Midbrain (tissue), 1 donor: ENCODE results near the gene RAMACL.
"Not testable (repeated sequence)": the region's sequence is repeated elsewhere in the genome, so short reads cannot be mapped to it uniquely, and the experiment has no call there.

Experiments used
- DNase-seq: peaks from one replicate; lab custom pipeline; 2025; lab: John Stamatoyannopoulos, UW

The RAMACL gene

DNA sequence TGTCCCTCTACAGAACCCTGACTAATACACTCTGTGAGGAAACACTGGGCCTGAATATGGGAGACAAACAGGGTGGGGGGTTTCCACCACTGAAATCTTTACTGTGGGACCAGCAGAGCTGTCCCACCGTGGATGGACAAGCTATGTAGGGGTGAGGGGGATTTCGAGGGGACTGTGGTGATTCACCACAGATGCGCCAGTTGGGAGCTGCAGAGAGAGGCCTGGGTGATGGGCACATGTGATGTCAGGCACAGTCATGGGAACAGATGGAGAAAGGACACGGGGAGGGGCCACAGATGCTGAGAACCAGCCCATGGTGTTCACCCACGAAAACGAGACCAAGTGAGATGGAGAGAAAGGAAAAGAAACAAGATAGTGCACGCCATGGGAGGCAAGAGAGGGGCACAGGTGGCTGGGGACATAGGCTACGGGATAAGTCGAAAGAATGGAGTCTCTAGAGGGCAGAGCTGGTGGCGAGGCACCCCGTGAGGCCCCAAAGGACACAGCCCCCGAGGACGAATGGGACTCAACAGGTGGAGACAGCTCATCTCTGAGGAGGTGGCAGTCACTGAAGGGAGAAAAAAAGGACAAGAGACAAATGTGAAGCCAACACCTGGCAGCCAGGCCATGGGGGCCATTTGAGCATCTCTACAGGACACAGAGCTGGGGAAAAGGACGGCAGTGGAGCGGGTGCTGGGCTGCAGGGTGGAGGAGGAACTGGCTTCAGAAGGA, 10.5 kb upstream of the RAMACL start:
- DNase-seq: no peak

DNA sequence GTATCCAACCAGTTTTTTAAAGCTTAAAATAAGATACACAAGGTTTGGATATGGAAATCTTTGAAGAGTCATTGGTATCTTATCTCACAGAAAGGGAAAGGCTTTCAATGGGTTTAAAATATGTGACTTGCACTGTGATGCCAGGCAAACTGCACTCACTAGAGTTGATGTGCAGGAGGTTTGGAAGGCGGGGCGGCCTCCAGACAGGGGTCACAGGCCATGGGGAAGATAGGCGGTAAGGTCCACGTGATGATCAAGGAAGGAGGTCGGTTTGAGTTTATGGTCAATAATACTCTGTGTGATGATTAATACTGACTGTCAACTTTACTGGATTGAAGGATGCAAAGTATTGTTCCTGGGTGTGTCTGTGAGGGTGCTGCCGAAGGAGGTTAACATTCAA, 9.5 kb upstream of the RAMACL start:
- DNase-seq: no peak

DNA sequence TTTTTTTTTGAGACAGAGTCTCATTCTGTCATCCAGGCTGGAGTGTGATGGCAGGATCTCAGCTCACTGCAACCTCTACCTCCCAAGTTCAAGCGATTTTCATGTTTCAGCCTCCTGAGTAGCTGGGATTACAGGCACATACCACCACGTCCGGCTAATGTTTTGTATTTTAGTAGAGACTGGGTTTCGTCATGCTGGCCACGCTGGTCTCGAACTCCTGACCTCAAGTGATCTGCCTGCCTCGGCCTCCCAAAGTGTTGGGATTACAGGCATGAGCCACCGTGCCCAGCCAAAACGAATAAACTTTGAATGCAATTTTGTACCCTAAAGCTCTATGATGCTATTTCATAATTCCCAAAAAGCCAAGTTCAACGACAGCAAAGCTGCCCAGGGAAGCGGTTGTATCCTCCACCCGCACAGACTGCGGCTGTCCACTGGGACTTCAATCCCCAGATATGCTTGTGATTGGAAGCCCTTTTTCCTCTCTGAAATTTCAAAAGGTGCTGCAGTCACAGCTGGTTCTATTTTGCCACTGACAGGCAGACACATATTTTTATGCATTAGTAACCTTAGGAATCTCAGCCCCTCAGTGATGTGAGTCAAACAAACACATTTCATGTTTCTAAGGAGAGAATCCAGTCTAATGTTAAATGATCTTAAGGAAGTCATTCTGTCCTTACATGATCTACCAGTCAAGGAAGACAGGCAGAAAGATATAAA, 8.7 kb upstream of the RAMACL start:
- no peak for DNase-seq

DNA sequence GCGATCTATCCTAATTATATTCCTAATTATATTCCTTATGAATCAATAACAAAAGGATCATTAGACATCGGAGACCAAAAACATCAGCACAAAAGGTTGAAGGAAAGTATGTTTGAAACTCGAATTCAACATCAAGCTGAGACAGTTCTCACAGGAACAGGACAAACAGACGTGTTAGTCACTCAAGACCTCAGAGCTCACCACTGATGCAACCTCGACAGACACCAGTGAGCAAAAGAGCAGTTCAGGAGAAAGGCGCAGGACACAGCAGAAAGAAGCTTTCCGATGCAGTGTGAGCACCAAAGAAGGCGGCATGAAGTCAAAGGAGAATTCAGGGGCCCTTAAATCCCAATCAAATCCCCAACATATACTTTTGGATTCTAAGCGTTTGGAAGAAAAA, 6.3 kb upstream of the RAMACL start:
- no peak for DNase-seq

DNA sequence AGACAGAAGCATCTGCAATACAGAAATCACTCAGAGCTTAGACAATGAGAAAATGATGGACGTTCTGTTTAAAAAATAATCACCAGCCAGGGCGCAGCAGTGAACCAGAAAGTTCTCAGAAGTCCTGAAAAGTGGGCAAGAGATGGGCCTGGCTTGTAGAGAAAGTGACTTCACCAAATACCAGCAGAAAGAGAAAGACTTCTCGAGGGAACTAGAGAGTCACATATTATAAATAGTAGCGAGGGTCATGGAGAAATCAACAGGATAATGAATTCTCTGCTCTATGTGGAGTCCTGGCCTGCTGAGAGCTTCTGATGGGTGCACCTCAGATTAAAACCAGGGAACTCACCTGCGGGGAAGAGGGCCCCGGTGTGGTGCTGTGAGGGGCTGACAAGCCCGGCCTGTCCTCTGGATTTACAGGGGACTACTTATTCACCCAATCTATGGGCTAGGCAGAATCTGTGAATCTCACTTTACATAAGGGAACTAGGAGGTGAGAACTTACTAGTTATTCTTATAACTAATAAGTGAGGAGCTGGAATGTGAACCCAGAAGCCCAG, 5.6 kb upstream of the RAMACL start:
- no peak for DNase-seq

DNA sequence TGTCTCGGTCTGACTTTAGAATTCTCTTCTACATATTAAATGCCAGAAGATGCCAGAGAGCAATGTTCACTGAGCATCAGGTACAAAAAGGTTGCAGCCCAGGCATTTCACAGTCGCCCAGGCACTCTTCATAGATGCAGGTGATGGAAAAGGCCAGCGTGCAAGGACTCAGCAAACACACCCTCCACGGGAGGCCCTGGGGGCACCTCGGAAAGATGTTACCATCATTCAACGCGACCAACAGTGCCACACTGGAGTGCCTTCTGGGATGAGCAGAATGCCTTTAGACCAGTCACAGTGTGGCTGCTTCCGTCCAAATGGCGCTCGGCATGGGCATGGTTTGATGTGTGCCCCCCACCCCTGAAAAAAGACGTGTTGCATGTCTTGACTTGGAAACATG, 4.5 kb upstream of the RAMACL start:
- DNase-seq: no peak

DNA sequence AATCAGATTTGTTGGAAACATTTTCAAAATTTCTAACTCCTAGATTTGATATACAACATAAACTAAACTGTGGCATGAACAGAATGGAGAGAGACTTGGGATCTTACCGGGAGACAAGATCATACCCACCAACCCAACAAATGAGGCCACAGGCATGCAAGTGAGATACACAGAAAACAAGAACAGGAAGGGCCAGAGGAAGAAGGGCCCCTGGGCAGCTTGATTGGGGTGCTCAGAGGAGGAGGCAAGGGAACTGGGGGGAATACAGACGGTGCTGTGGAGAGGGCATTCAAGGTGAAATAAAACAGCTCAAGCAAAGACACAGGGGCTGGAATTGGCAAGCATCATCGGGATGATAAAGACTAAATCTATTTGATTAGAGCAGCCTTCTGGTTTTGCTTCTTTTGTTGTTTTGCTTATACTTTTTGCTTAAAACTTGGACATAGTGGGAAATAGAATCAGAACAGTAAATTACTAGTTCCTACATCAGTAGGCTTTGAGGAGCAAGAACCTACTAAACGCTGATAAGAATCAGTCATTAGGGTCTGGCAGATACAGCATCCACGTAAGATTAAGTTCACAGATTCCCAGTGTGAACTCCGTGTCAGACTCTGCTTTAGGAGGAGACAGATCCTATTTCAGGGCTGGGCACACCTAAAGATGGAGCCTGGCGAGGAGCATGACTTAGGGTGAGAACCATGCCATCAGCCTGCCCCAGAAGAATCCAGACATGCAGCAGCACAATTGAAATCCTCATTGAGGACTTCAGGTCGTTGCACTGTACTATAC, 3.5 kb upstream of the RAMACL start:
- no peak for DNase-seq

DNA sequence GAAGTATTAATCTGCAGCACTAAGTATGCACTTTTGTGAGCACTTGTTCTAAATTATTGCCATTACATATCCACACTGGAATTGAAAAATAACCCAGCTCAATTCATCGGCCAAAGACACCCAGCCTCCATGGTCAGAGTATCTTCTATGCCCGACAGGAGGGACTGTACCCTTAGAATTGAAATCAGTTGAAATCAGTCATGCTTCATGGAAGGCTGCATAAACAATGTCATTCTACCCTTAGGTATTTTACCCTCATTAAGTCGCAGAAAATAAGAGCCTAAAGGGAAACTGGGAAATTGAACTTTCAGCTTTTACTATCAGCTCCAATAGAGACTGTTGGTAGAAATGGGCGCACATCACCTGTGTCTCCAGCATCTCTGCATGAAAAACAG, 2.9 kb upstream of the RAMACL start:
- no peak for DNase-seq

DNA sequence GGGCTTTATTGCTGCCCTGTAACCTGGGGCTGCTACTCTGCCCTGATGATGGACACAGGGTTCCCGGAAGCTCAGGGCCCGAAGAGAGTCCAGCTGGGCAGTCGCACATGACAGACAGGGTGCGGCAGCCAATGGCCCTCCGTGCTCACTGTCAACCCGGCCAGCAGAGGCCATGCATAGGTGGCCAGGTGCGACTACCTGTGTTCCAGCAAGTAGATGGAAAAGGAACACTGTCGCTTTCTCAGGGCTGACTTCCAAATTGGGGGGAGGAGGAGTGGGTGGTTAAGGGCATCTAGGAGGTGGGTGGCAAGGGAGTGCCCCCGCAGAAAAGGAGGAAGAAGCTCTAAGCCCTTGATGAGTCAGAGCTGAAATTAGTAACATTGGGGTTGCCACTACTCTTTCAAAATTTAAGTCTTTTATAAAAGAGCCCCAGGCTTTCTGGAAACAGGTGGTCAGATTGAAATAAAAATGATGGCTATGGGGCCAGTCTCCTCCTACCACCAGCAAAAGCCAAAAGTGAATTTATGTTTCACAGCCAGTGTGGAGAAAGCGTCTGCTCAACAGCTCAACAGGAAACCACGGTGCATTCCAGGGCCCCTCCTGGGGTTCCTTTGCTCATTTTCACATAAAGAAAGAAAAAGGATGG, 2.3 kb upstream of the RAMACL start:
- DNase-seq: no peak

DNA sequence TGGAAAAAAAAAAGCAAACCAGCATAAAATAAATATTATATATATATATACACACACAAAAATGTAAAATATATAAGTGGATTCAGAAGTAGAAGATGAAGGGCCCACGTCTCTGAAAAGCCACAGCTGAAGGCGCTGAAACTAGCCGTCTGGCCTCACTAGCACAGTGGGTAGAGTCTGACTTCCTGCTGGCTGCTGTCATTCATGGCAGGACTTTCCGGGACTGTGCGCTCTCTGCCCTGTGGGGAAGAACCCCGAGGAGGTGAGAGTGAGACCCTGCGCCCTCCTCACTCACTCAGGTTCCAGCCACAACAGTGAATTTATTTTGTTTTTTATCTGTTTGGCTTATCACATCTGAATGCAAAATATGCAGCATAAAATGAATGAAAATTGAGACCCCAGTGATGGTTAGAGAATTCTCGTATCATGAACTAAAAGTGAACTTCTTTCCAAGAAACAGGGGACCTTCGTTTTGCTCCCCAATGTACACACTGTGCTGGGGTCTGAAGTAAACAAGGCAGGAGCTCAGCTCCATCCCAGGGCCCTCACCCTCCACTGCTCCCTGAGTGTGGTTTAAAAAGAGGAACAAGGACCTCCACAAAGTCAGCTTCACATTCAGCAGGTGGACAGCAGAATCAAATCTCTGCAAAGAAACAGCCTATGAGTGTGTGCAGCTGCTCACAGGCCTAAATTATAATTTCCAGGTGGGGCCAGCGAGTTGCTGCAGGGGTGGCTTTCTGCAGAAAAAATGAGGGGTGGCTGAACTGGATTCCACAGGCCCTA, 1.3 kb upstream of the RAMACL start:
- DNase-seq: no peak

DNA sequence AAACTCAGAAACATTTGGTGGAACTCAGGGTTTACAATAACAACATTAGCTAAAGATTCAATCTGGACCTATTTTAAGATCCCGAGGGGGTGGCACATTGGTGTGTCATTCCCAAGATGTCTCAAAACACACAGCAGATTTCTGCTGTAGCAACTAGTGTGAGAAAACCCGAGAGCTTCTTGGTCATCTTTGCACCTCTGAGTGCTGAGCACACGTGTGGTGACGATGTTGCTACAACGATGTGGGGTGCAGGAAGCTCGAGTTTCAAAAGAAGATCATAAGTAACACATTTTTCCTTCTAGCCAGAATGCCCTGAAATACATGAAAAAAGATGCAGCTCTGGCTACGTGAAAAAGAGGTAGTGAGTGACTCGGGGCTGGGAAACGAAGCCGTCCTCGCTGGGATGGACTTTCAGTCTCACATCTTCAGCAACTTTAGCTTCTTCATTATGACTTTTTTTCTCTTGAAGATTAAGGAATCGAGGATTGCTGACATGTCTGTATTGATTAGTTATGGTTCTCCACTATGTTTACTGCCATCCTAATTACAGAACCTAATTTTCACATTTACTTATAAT, 1.5 kb downstream of the RAMACL start:
- DNase-seq: no peak

DNA sequence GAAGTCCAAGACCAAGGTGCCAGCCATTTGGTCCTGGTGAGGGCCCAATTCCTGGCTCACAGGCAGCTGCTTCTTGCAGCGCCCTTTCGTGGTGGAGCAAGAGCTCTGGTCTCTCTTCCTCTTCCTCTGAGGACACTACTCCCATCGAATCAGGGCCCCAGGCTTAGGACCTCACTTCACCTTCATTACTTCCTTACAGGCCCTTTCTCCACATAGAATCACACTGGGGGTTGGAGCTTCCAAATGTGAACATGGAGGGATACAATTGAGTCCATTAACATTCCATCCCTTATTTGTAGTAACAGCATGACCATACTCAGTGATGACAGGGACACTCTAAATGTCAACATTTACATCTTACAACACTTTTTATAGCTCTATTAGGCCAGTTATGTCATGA, 2.3 kb downstream of the RAMACL start:
- no peak for DNase-seq

DNA sequence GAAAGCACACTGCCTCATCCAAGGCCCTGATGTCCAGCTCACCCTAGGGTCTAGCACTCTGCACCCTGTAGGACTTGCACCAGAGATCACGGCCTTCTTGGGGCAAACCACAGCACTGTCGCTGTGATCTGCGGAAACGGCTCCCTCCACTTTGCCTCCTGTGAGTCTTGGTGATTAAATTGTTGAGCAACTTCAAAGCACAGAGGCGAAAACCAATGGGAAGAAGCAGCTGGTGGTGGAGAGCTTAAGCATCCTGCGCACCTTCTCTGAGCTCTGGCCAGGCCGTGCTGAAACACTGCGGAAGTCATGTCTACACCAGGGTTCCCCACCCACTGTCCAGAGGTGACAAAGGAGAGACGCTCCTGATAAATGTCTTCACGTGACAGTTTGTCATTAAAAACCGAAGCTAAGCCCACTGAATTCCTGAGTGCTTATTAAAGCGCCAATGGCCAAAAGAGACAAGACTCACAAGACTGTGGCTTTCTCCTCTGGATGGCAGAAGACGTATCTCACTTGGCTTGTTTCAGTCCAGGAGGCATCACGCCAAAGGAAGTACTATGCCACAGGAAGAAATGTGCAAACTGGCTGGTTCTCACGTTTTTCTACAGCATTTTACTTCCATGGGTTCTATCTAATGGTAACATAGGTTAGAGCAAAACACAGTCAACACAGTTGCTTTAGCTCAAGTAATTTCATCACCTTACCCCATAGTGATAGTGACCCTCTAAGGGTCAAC, 3.1 kb downstream of the RAMACL start:
- DNase-seq: no peak

DNA sequence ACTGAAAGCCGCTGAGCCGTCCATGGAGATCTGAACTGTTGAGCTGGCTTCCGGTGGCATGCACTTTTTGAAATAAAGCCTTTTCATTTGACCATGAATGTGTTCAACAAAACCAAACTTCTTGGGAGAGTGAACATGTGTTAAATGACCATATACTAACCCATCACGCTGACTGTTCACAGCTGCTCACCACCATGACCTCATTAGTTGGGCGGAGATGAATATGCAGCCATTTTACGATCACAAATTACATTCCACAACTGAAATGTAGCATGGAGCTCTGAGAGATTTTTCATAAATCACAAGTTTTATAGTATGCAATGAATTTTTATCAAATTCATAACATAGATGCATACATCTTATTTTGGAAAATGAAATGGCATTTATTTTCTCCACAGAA, 4.2 kb downstream of the RAMACL start:
- no peak for DNase-seq

DNA sequence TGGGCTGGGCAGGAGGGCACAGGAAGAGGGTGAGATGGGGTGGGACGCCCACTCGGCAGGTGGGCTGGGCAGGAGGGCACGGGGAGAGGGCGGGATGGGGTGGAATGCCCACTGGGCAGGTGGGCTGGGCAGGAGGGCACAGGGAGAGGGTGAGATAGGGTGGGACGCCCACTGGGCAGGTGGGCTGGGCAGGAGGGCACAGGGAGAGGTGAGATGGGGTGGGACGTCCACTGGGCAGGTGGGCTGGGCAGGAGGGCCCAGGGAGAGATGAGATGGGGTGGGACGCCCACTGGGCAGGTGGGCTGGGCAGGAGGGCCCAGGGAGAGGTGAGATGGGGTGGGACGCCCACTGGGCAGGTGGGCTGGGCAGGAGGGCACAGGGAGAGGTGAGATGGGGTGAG, 4.7 kb downstream of the RAMACL start:
- DNase-seq: not testable (repeated sequence)

DNA sequence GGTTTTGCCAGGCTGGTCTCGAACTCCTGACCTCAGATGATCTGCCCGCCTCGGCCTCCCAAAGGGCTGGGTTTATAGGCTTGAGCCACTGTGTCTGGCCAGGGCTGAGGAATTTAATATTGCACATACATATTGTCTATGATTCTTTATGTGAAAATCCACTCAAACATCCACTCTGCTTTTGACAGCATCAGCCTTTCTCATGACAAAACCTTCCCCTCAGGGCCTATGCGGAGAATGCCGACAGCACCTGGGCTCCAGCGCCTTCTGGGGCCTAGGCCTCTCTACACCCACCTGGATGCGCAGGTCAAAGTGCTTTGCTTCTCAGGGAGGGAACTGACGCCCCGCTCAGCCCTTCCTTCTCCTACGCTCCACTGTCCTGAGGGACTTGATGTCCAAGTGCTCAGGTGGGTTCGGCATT, 5.4 kb downstream of the RAMACL start:
- DNase-seq: no peak

DNA sequence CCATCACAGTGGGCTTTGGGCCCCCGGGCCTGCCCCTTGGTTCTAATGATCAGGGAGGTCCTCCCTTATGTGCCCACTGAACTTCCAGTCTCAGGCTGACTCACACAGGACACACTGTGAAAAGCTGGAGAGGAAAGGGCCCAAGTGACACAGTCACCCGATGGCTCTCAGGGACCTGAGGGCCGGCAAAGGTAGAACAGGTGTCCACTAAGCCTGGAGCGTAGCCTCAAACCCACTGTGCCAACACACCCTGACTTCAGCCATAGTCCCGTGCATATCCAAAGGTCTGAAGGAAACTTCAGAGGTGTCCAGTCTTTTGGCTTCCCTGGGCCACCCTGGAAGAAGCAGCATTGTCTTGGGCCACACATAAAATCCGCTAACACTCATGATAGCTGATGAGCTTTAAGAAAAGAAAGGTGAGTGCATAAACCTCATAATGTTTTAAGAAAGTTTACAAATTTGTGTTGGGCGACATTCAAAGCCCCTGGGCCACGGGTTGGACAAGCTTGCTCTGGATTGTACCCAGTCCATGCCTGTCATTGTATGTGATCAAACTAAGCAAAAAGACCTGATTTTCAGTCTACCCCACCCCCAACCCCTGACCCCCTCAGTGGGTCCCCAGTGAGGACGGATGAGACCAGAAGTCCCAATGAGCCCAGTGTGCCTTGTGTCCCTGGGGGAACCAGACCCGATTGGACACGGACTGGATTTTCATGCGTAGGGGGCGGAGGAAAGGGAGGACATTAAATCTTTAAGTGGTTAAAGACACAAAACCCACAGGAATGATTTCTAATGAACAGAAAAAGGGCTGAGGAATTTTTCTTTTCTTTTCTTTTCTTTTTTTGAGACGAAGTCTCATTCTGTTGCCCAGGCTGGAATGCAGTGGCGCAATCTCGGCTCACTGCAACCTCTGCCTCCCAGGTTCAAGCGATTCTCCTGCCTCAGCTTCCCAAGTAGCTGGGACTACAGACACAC, 6.1 kb downstream of the RAMACL start:
- no peak for DNase-seq

DNA sequence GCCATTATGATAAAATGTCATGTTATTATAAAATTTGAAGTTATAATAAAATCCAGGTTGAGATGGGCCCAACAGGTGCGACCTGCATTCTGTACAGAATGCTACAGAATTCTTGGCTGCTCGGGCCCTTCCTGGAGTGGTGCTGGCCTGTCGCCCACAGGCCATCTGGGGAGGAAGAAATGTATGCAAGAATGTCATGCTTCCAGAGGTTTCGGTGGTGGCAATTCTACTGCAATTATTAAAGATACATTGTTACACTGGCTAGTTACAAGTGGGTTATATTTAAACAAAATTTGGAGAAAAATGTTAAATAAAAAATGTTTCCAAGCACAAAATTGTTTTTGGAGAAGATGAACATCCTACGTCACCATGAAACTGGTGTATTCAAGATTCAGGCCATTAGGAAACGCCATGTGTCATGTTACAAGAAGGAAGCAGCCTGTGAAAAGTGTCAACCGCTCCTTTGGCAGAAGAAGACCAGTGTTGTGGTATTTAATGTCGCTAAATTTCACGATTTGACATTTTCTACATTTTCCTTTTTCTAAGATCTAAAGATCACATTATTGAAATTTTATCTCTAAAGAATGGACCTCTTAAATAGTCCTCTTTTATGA, 7.1 kb downstream of the RAMACL start:
- no peak for DNase-seq
